DND-41 (cell line): Measurements from ENCODE around the gene DENND2A.

Source experiments
- CTCF ChIP-seq: IDR thresholded peaks from 2 replicates; pipeline ENCODE4 v1.5.1; 2012; ENCODE audit warnings: borderline replicate concordance, low read length, moderate library complexity, mild to moderate bottlenecking; ENCODE audit not compliant: poor library complexity, severe bottlenecking; ENCODE audit errors: extremely low read depth
- EZH2 ChIP-seq: IDR thresholded peaks from 3 replicates; pipeline ENCODE4 v1.6.1; 2012; ENCODE audit warnings: borderline replicate concordance, low read depth, mild to moderate bottlenecking, moderate library complexity, low read length, inconsistent platforms; ENCODE audit not compliant: severe bottlenecking

- TF ChIP-seq CTCF = no peak
- TF ChIP-seq EZH2 = no peak
These were observed 41.2 kb upstream of the DENND2A start for GRCh38 chr7:140681766-140682165.
